Left hindlimb (tissue), 1 donor: ENCODE data around the gene UGT1A10.
"Not testable (repeated sequence)": the region's sequence is repeated elsewhere in the genome, so short reads cannot be mapped to it uniquely, and the experiment has no call there.

Source experiments
- DNase-seq: peaks from one replicate; pipeline ENCODE4 v3.0.0-alpha.2; 2018

The UGT1A10 gene

DNA sequence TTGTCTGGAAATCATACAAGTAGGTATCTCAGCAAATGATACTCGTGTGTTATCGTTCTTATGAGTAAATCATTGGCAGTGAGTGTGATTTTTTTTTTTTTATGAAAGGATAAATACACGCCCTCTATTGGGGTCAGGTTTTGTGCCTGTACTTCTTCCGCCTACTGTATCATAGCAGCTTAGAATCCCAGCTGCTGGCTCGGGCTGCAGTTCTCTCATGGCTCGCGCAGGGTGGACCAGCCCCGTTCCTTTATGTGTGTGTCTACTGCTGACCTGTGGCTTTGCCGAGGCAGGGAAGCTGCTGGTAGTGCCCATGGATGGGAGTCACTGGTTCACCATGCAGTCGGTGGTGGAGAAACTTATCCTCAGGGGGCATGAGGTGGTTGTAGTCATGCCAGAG lies at the start of gene UGT1A10:
Gene UGT1A10 (plus strand): TSS at position 143 of the 400 bp plus-strand sequence. CDS start 75 bp downstream, at position 218.
- not testable (repeated sequence) for DNase-seq

DNA sequence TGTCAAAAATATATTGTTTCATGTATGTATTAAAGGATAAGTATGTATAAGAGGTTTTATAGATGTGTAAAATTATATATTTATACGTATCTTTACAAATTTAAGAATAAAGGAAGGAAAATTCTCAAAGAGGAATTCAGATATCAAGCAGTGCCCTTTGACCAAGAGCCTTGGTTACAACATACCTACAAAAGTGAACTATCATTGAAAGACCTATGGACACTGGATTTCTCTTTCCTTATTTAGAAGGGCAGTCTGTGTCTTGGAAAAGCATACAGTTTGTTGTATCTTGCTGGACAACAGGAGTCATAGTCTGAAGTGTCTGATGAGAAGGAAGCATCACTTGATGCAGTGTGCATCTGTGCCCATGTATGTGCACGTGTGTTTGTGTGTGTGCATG lies 47.8 kb upstream of the UGT1A10 start:
- DNase-seq = no peak

DNA sequence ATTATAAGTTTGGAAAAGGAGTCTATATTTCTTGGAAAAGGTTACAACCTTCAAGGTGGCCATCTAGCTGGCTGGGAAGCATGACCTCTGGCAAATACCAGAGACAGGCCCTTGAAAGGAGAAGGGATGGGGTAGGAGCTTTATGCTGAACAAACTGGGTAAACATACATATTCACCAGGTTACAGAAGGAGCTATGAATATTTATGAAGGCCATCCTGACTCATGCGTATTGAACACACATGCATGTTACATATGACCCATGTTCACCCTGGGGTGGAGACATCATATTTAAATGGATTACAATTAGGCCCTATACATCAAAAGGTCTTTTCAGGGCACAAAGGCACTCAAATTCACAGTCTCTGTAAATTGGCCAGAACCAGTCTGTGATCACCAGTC lies 43.5 kb upstream of the UGT1A10 start:
- not testable (repeated sequence) for DNase-seq

DNA sequence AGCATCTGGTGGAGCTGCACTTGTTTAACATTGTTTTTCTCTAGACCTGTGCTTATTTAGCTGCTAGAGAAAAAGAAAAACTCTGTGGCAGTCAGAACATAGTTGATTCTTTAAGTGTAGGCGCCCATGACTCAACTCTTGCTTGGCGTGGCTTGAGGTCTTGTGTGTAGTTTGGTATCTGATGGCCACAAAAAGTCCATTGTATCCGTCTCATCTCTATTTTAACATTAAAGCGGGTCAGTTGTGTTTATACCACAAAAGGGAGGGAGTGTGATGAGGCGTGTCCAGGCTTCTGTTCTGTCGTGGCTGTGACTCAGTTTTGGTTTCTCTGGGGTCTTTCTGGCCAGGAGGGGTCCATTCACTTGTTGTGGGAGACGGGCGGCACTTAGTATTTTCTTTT lies 43.0 kb upstream of the UGT1A10 start:
- DNase-seq = no peak

DNA sequence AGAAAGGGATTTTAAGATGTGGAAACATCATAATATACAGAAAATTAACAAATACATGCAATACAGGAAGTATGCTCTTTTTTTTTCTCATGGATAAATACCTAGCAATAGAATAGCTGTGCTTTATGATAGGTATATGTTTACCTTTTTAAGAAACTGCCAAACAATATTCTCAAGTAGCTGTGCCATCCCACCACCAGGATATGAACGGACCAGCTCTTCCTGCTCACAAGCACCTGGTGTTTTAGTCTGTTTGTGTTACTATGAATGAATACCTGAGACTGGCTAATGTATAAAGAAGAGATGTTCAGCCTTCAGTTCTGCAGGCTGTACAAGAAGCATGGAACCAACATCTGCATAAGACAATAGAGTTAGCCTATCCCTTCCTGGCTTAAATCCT lies 38.7 kb upstream of the UGT1A10 start:
- no peak for DNase-seq

DNA sequence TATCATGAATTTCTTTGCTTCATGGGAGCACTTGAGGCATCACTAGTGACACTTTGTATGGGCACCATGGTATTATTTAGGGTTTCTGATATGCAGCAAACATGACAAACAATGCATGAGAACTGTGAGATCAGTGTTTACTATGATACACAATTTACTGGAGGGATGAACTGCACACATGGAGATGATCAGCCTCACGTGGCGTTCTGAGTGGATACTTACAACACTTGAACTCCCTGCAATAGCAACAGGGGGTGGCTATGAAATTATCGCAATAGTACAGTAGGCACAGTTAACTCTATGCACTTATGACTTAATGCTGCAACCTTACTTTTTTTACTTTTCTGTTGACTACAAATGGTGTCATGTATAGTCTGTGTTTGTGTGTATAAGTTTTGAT lies 37.3 kb upstream of the UGT1A10 start:
- no peak for DNase-seq

DNA sequence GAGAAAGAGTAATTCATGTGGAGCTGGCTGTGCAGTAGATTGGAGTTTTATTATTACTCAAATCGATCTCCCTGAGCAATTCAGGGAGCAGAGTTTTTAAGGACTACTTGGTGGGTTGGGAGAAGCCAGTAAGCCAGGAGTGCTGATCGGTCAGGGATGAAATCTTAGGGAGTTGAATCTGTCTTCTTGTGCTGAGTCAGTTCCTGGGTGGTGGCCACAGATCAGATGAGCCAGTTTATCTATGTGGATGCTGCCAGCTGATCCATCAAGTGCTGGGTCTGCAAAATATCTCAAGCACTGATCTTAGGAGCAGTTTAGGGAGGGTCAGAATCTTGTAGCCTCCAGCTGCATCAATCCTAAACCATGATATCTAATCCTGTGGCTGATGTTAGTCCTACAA lies 35.9 kb upstream of the UGT1A10 start:
- no peak for DNase-seq

DNA sequence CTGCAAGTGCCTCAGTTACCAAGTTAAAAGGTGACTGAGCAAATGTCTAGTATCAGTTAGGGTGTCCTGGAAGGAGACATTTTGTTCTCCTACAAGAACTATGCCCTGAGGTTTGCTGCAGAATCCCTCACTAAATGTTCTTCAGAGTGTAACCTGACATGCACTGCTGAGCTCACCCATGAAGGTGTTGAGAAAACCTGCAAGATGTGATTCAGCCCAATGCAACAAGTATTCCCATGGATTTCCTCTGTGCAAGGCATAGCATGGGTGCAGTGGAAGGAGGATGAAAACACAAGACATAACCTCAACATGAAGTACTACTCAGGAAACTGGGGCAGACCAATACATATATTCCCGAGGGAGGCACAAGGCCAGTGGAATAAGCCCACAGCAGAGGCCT lies 34.2 kb upstream of the UGT1A10 start:
- DNase-seq = no peak

DNA sequence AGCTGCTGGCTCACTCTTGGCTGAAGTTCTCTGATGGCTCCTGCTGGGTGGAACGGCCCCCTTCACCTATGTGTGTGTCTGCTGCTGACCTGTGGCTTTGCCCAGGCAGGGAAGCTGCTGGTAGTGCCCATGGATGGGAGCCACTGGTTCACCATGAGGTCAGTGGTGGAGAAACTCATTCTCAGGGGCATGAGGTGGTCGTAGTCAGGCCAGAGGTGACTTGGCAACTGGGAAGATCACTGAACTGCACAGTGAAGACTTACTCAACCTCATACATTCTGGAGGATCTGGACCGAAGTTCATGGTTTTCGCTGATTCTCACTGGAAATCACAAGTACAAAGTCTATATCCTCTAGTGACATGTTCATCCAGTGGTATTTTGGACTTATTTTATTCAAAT lies 32.7 kb upstream of the UGT1A10 start:
- DNase-seq = no peak

DNA sequence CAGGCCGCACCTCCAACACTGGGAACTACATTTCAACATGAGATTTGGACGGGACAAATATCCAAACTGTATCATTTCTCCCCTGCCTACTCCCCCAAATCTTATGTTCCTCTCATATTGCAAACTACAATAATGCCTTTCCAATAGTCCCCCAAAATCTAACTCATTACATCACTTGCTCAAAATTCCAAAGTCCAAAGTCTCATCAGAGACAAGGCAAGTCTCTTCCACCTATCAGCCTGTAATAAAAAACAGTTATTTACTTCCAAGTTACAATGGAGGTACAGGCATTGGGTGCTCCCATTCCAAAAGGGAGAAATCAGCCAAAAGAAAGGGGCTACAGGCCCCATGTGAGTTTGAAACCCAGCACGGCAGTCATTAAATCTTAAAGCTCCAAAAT lies 31.4 kb upstream of the UGT1A10 start:
- DNase-seq = no peak

DNA sequence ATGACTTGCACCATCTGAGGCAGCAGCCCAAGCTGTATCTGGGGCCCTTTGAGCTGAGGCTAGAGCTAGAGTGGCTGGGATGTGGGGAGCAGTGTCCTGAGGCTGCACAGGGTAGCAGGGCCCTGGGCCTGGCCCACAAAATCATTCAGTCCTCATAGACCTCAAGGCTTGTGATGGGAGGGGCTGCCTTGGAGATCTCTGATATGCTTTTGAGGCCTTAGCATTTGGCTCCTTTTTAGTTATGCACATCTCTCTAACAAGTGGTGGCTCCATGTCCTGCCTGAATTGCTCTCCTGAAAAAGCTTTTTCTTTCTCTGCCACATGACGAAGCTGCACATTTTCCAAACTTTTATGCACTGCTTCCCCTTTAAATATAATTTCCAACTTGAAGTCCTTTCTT lies 30.6 kb upstream of the UGT1A10 start:
- DNase-seq = no peak

DNA sequence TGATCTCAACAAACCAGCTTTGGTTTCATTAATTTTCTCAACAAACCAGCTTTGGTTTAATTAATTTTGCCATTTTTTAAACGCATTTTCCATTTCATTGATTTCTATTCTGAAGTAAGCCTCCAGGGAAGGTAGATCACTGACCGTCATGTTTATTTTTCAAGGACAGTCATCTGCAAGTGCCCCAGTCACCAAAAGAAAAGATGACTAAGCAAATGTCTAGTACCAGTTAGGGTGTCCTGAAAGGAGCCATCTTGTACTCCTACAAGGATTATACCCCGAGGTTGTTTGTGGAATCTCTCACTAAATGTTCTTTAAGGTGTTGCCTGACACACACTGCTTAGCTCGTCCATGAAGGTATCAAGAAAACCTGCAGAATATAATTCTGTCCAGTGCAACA lies 25.0 kb upstream of the UGT1A10 start:
- no peak for DNase-seq

DNA sequence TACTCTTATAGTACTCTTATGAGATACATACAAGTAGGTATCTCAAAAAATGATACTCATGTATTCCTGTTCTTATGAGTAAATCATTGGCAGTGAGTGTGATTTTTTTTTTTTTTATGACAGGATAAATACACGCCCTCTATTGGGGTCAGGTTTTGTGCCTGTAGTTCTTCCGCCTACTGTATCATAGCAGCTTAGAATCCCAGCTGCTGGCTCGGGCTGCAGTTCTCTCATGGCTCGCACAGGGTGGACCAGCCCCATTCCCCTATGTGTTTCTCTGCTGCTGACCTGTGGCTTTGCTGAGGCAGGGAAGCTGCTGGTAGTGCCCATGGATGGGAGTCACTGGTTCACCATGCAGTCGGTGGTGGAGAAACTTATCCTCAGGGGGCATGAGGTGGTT lies 18.8 kb upstream of the UGT1A10 start, which contains the start of gene UGT1A8:
Gene UGT1A8 (plus strand): TSS at position 158 of the 400 bp plus-strand sequence. CDS start 75 bp downstream, at position 233.
- DNase-seq = not testable (repeated sequence)

DNA sequence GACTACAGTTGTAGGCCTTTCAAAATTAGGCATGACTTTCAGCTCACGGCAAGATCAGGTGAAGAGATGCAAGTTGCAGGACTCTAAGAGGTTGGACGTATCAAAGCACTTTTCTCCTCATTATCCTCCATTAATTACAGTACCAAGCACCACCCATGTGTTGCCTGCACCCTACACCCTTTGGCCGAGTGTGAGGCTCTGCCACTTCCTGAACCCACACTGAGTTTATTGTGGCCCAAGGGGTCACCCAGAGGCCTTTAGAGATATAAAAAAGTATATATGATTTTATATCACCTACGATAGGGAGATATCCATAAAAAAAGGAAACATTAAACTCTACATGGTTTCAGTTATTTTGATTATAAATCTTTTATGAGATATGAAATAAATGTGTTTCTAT lies 16.0 kb upstream of the UGT1A10 start:
- DNase-seq = no peak

DNA sequence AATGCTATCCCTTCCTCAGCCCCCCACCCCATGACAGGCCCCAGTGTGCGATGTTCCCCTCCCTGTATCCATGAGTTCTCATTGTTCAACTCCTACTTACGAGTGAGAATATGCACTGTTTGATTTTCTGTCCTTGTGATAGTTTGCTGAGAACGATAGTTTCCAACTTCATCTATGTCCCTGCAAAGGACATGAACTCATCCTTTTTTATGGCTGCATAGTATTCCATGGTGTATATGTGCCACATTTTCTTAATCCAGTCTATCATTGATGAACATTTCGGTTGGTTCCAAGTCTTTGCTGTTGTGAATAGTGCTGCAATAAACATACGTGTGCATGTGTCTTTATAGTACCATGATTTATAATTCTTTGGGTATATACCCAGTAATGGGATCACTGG lies 14.4 kb upstream of the UGT1A10 start:
- not testable (repeated sequence) for DNase-seq

DNA sequence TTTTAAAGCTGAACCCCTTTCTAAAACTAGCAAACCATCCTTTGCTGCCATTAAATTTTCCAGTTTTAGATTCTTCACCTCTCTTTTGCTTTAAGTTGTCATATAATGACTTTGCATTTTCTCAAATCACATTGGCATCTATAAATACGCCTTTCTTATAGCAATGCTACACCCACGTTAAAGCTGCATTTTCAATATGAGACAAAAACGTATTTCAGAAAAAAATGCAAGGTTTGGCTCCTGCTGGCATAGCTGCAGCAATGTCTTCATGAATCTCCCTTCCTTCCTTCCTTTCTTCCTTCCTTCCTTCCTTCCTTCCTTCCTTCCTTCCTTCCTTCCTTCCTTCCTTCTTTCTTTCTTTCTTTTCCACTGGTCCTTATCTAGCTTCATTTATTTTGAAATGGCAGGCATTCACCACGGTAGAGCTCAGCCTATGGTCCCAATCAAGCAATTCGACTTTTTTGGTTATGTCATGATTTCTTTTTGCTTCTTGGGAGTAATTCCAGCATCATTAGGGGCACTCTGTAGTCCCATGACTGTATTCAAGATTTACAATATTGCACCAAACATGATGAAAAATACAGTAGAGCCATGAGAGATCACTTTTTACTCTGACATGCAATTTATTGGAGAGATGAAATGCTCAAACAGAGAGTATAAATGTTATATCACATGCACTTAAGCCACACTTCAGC lies 8.8 kb upstream of the UGT1A10 start:
- DNase-seq = no peak

DNA sequence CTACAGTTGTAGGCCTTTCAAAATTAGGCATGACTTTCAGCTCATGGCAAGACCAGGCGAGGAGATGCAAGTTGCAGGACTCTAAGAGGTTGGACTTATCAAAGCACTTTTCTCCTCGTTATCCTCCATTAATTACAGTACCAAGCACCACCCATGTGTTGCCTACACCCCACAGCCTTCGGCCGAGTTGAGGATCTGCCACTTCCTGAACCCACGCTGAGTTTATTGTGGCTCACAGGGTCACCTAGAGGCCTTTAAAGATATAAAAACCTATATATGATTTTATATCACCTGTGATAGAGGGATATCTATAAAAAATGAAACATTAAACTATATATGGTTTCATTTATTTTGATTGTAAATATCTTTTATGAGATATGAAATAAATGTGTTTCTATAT lies 2.6 kb downstream of the UGT1A10 start:
- no peak for DNase-seq

DNA sequence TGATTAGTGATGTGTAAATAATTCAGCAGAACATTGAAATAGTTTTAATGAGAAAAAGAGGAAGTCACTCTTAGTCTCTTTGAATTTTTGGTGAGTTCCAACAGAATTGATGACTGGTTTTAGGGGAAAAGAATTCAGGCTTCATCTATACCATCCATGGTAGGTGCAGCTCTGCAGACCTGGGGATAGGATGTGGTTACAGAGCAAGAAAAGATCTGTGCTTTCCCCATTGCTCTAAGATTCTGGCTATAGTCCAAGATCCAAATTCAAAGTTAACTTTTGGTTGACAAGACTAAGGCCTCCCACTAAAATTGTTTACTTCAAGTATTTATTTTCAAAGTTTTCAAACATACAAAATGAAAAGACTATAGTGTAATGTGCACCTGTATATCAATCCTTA lies 3.6 kb downstream of the UGT1A10 start:
- DNase-seq = no peak

DNA sequence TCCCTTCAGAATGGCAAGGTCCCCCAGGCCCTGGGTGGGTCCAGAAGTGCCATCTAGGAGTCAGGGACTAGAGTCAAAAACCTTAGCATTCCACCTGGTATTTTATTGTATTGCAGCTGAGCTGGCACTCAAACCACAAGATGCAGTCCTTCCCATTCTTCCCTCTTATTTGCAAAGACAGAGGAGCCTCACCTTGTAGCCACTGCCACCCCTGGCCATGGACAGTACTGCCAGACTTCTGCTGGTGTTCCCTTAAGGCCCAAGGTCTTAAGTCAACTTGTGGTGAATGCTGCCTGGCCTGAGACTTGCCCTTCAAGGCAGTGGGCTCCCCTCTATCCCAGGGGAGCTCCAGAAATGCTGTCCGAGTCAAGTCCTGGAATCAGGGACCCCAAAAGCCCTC lies 6.9 kb downstream of the UGT1A10 start:
- DNase-seq = no peak

DNA sequence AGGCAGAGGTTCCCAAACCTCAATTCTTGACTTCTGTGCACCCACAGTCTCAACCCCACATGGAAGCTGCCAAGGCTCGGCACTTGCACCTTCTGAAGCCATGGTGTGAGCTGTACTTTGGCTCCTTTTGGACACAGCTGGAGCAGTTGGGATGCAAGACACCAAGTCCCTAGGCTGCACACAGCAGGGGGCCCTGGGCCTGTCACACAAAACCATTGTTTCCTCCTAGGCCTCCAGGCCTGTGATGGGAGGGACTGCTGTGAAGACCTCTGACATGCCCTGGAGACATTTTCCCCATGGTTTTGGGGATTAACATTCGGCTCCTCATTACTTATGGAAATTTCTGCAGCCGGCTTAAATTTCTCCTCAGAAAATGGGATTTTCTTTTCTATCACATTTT lies 9.8 kb downstream of the UGT1A10 start:
- DNase-seq = not testable (repeated sequence)

DNA sequence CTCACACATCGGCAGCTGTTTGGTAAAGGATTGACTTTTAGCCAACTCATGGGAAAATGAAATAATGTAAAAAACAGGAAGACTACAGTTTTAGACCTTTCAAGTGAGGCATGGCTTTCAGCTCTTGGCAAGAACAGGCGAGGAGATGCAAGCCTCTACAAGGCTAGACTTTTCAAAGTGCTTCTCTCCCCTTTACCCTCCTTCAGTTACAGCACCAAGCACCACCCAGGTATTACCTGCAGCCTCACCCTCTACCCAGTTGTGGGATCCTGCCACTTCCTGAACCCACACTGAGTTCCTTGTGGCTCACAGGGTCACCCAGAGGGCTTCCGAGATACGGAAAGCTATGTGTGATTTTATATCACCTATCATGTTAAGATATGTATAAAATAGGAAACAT lies 14.7 kb downstream of the UGT1A10 start:
- DNase-seq = no peak

DNA sequence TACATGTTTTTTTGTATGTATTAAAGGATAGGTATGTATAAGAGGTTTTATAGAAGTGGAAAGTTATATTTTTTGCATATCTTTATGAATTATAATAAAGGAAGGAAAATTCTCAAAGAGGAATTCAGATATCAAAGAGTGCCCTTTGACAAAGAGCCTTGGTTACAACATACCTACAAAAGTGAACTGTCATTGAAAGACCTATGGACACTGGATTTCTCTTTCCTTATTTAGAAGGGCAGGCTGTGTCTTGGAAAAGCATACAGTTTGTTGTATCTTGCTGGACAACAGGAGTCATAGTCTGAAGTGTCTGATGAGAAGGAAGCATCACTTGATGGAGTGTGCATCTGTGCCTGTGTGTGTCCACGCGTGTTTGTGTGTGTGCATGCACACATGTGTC lies 15.2 kb downstream of the UGT1A10 start:
- no peak for DNase-seq

DNA sequence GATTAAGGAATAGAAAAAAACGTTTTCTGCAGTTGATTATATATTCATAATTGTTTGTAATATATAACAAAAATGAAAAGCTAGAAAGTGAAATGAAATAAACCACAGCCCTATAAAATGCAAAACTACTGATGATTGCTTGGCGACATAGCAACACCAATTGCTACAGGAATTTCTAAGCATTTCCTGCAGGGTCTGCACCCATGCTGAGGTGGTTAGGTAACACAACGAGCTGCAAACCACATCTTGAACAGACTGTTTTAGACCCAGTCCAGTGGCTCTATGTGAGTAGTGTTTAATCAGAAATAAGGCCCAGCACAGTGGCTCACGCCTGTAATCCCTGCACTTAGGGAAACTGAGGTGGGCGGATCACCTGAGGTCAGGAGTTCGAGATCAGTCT lies 18.3 kb downstream of the UGT1A10 start:
- no peak for DNase-seq

DNA sequence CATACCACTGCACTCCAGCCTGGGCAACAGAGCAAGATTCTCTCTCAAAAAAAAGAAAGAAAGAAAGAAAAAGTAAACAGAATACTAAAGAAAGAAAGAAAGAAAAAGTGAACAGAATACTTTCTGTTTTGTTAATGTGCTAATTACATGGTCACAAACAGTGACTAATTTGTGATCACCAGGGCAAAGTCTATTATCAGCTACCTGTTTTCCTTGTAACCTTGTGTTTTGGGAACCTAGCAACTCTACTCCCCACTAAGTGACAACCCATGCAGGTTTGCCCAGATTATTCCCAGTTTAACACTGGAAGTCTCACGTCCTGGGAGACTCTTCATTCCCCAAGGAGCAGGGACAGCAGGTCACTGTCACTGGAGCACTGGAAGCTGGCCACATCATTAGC lies 18.8 kb downstream of the UGT1A10 start:
- no peak for DNase-seq

DNA sequence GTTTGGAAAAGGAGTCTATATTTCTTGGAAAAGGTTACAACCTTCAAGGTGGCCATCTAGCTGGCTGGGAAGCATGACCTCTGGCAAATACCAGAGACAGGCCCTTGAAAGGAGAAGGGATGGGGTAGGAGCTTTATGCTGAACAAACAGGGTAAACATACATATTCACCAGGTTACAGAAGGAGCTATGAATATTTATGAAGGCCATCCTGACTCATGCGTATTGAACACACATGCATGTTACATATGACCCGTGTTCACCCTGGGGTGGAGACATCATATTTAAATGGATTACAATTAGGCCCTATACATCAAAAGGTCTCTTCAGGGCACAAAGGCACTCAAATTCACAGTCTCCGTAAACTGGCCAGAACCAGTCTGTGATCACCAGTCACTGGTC lies 19.7 kb downstream of the UGT1A10 start:
- DNase-seq = not testable (repeated sequence)
